ENCODE measurements around the gene PCBD2. TPM values are rescaled to one million over a fixed set of nuclear protein-coding genes. Genes with fewer than 3 reads are reported as not detected.

PCBD2 gene
- total RNA-seq, 2 experiments from 2014 or later, result 5.2 to 5.8 TPM

DNA sequence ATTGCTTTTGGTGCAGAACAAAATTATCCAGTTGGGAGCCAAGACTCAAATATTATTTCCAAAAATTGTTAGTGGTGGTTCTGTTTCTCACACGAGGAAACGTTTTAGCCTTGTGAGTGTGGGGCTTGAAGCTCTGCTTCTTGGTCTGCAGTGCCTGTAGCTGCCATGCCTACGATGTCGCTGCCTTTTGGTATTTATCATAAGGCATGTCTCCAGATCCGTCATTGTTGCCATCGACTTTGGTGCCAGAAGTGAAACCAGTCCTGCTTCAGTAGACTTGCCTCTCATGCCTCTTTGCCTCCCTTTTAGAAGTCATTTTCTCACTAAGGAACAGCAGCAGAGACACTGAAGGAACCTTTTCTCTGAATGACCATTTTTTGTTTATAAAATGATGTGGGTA, 33.1 kb downstream of the PCBD2 start:
- H3K27me3 Mint-ChIP-seq, result no peaks in the 10 kb centered on the region
- Histone ChIP-seq H3K4me3 (ENCODE audit: low read length) (no peak overlapping the region), H3K9me3 (ENCODE audit: control insufficient read depth in 1 of 2, insufficient read depth in 1 of 2, low read length in 2 of 2) (no peaks in the 10 kb centered on the region), H3K27me3 (ENCODE audit: control insufficient read depth in 1 of 2, insufficient read depth in 2 of 2, low read length in 2 of 2) (no peaks in the 10 kb centered on the region), H3K36me3 (ENCODE audit: insufficient read depth, low read length) (peaks cover 12% of the 10 kb centered on the region), H3K27ac (ENCODE audit: low read depth in 1 of 2, low read length in 2 of 2) (no peak overlapping the region), H3K4me1 (ENCODE audit: insufficient read depth, low read length) (no peaks in the 10 kb centered on the region)
- POLR2A ChIA-PET, result no interaction called here
- H3K27ac Mint-ChIP-seq, result no peak overlapping the region
- no peak overlapping the region for H3K4me3 Mint-ChIP-seq
- no peaks in the 10 kb centered on the region for H3K4me1 Mint-ChIP-seq (ENCODE audit: low read depth)
- TF ChIP-seq, protein P1, sequence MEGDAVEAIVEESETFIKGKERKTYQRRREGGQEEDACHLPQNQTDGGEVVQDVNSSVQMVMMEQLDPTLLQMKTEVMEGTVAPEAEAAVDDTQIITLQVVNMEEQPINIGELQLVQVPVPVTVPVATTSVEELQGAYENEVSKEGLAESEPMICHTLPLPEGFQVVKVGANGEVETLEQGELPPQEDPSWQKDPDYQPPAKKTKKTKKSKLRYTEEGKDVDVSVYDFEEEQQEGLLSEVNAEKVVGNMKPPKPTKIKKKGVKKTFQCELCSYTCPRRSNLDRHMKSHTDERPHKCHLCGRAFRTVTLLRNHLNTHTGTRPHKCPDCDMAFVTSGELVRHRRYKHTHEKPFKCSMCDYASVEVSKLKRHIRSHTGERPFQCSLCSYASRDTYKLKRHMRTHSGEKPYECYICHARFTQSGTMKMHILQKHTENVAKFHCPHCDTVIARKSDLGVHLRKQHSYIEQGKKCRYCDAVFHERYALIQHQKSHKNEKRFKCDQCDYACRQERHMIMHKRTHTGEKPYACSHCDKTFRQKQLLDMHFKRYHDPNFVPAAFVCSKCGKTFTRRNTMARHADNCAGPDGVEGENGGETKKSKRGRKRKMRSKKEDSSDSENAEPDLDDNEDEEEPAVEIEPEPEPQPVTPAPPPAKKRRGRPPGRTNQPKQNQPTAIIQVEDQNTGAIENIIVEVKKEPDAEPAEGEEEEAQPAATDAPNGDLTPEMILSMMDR (IDR thresholded peaks at IDR 0.05), result no peak
- peaks cover 38% of the 10 kb centered on the region for H3K36me3 Mint-ChIP-seq (ENCODE audit: low read depth)
- DNase-seq (no peak), ATAC-seq (ENCODE audit: poor library complexity) (no peak)
- H3K9me3 Mint-ChIP-seq, result no peaks in the 10 kb centered on the region
- CTCF ChIA-PET, result no interaction called here
- intact Hi-C loops (cut with DNase I, micrococcal nuclease), result no loop called here

DNA sequence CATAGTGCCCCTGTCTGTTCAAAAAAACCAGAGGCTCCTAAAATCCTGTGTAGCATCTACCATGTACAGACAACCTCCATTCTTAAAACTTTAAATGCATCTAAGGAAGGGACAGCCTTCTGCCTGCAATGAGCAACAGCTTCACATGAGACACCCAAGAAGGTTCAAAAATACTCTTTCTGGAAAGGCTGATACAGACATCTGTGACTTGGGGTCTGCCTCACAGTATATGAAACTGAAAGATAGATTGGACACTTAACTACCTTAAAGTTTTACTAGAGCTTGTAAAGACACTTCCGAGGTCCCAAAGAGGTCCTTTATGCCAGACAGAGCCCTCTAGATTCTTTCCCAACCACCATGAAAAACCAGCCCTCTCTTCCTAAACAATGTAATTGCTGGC, 34.6 kb downstream of the PCBD2 start:
- Mint-ChIP-seq H3K4me1 (ENCODE audit: low read depth) (no peaks in the 10 kb centered on the region), H3K36me3 (ENCODE audit: low read depth) (peaks cover 35% of the 10 kb centered on the region), H3K27me3 (no peaks in the 10 kb centered on the region), H3K27ac (no peak overlapping the region), H3K4me3 (no peak overlapping the region), H3K9me3 (no peaks in the 10 kb centered on the region)
- Histone ChIP-seq H3K36me3 (ENCODE audit: insufficient read depth, low read length) (peaks cover 12% of the 10 kb centered on the region), H3K4me1 (ENCODE audit: insufficient read depth, low read length) (no peaks in the 10 kb centered on the region), H3K9me3 (ENCODE audit: control insufficient read depth in 1 of 2, insufficient read depth in 1 of 2, low read length in 2 of 2) (no peaks in the 10 kb centered on the region), H3K27me3 (ENCODE audit: control insufficient read depth in 1 of 2, insufficient read depth in 2 of 2, low read length in 2 of 2) (no peaks in the 10 kb centered on the region), H3K27ac (ENCODE audit: low read depth in 1 of 2, low read length in 2 of 2) (no peak overlapping the region), H3K4me3 (ENCODE audit: low read length) (no peak overlapping the region)
- intact Hi-C loops (cut with DNase I, micrococcal nuclease), result no loop called here
- ChIA-PET CTCF (no interaction called here), POLR2A (no interaction called here)
- ATAC-seq (ENCODE audit: poor library complexity) (no peak), DNase-seq (no peak)
- TF ChIP-seq, protein P1 (IDR thresholded peaks at IDR 0.05), result no peak

DNA sequence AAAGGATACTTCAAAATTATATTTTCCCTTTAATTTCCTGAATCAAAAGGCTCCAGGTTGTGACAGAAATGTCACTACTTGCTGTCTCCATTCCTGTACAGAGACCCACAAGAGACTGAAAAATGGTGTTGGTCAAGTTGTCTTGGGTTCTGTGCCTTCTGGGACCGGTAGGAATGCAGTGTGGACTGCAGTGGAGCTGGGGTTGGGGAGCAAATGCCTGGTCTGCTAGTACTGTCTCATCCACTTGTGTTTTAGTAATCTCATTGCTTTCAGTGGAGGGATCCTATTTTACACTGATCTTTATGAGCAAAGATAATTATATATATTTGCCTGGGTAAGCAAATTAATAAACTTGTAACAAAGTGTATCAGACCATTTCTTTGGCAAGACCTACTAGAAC, 38.6 kb downstream of the PCBD2 start:
- Histone ChIP-seq H3K27ac (ENCODE audit: low read depth in 1 of 2, low read length in 2 of 2) (no peak overlapping the region), H3K4me3 (ENCODE audit: low read length) (no peak overlapping the region), H3K27me3 (ENCODE audit: control insufficient read depth in 1 of 2, insufficient read depth in 2 of 2, low read length in 2 of 2) (no peaks in the 10 kb centered on the region), H3K4me1 (ENCODE audit: insufficient read depth, low read length) (no peaks in the 10 kb centered on the region), H3K36me3 (ENCODE audit: insufficient read depth, low read length) (no peaks in the 10 kb centered on the region), H3K9me3 (ENCODE audit: control insufficient read depth in 1 of 2, insufficient read depth in 1 of 2, low read length in 2 of 2) (no peaks in the 10 kb centered on the region)
- no peak for DNase-seq
- intact Hi-C loops (cut with DNase I, micrococcal nuclease), result no loop called here
- TF ChIP-seq, protein P1 (IDR thresholded peaks at IDR 0.05), result no peak
- Mint-ChIP-seq H3K4me1 (ENCODE audit: low read depth) (no peaks in the 10 kb centered on the region), H3K4me3 (no peak overlapping the region), H3K27me3 (no peaks in the 10 kb centered on the region), H3K27ac (no peak overlapping the region), H3K36me3 (ENCODE audit: low read depth) (peaks cover 16% of the 10 kb centered on the region), H3K9me3 (no peaks in the 10 kb centered on the region)
- no peak for ATAC-seq (ENCODE audit: poor library complexity)
- CTCF ChIA-PET, result no interaction called here
- POLR2A ChIA-PET, result no interaction called here
